Frontal cortex (tissue), 1 donor: ENCODE measurements around the gene ELFN1. TPM values are rescaled to one million over a fixed set of nuclear protein-coding genes. Genes with fewer than 3 reads are reported as not detected.

Source experiments
- total RNA-seq: library from RNA; depleted of rRNA; stranded (reverse); fragments of >200 nt; gene quantifications from one replicate; pipeline ENCODE4 v1.2.3, GENCODE V29; 2014

ELFN1 gene
- total RNA-seq, 1 donor from 2014 or later: 5.7 TPM

Other genes with a start within 250 kb of the ELFN1 start
- gene MICALL2, start 210.8 kb upstream of the ELFN1 start, total RNA-seq: 3.7 TPM
- 23.6 TPM for gene INTS1, start 165.9 kb upstream of the ELFN1 start, total RNA-seq
- gene MAFK, start 139.6 kb upstream of the ELFN1 start, total RNA-seq: 8.2 TPM
- gene TMEM184A, start 114.1 kb upstream of the ELFN1 start, total RNA-seq: not detected
- gene PSMG3, start 100.2 kb upstream of the ELFN1 start, total RNA-seq: 26.1 TPM